Mesendoderm (in vitro differentiated cells): ENCODE data around the gene EIF1.

ENCODE experiments used
- DNase-seq: peaks from one replicate; pipeline ENCODE4 v3.0.0; 2013
- H2AK5ac ChIP-seq: 2 replicates; pipeline ENCODE4 v1.6.1; 2013; ENCODE audit warnings: low read length, inconsistent platforms
- H2BK120ac ChIP-seq: 2 replicates; pipeline ENCODE4 v1.6.1; 2013; ENCODE audit warnings: low read depth, mild to moderate bottlenecking, low read length, moderate library complexity, mixed read lengths
- H2BK15ac ChIP-seq: replicated peaks from 2 replicates; pipeline ENCODE4 v1.6.1; 2013; ENCODE audit warnings: low read depth, mild to moderate bottlenecking, moderate library complexity
- H2BK5ac ChIP-seq: 2 replicates; pipeline ENCODE4 v1.6.1; 2013; ENCODE audit warnings: low read length, inconsistent platforms
- H3K18ac ChIP-seq: 2 replicates; pipeline ENCODE4 v1.6.1; 2013; ENCODE audit warnings: mild to moderate bottlenecking, low read length, mixed read lengths
- H3K23ac ChIP-seq: one replicate; pipeline ENCODE4 v1.6.1; 2013; ENCODE audit warnings: low read length
- H3K27ac ChIP-seq: 2 replicates; pipeline ENCODE4 v1.5.1; 2013; ENCODE audit warnings: low read depth, mild to moderate bottlenecking, inconsistent platforms, low read length, moderate library complexity
- H3K27me3 ChIP-seq: 2 replicates; pipeline ENCODE4 v1.6.1; 2013; ENCODE audit warnings: low read length, control low read depth, mild to moderate bottlenecking, inconsistent platforms; ENCODE audit not compliant: insufficient read depth, poor library complexity
- H3K36me3 ChIP-seq: 2 replicates; pipeline ENCODE4 v1.6.1; 2013; ENCODE audit warnings: low read length, inconsistent platforms; ENCODE audit not compliant: control insufficient read depth, insufficient read depth
- H3K4ac ChIP-seq: one replicate; pipeline ENCODE4 v1.6.1; 2013; ENCODE audit warnings: low read depth, mild to moderate bottlenecking, low read length, moderate library complexity
- H3K4me1 ChIP-seq: 2 replicates; pipeline ENCODE4 v1.6.1; 2013; ENCODE audit warnings: low read depth, low read length, inconsistent platforms; ENCODE audit not compliant: control insufficient read depth
- H3K4me2 ChIP-seq: 2 replicates; pipeline ENCODE4 v1.6.1; 2013; ENCODE audit warnings: low read length
- H3K4me3 ChIP-seq: 2 replicates; pipeline ENCODE4 v1.5.1; 2013; ENCODE audit warnings: mild to moderate bottlenecking, low read length
- H3K56ac ChIP-seq: one replicate; pipeline ENCODE4 v1.6.1; 2013; ENCODE audit warnings: low read length
- H3K79me1 ChIP-seq: 2 replicates; pipeline ENCODE4 v1.6.1; 2013; ENCODE audit warnings: low read length, inconsistent platforms
- H3K79me2 ChIP-seq: 2 replicates; pipeline ENCODE4 v1.6.1; 2013; ENCODE audit warnings: mild to moderate bottlenecking, low read length; ENCODE audit not compliant: control insufficient read depth, insufficient read depth
- H3K9ac ChIP-seq: 2 replicates; pipeline ENCODE4 v1.6.1; 2013; ENCODE audit warnings: low read length, inconsistent platforms
- H4K5ac ChIP-seq: one replicate; pipeline ENCODE4 v1.6.1; 2013; ENCODE audit warnings: low read length
- H4K8ac ChIP-seq: one replicate; pipeline ENCODE4 v1.6.1; 2013; ENCODE audit warnings: low read depth, mild to moderate bottlenecking, control low read depth, low read length, moderate library complexity
- WGBS: extraction: QIAGEN DNeasy Blood & Tissue Kit; methylation state at CpG from one replicate; pipeline ENCODE4 v1.1.7; 2013; ENCODE audit warnings: low lambda C conversion rate, missing lambda C conversion rate; ENCODE audit not compliant: insufficient coverage; ENCODE audit errors: extremely low coverage; 5-methylcytosine and 5-hydroxymethylcytosine counted together

EIF1 gene

DNA sequence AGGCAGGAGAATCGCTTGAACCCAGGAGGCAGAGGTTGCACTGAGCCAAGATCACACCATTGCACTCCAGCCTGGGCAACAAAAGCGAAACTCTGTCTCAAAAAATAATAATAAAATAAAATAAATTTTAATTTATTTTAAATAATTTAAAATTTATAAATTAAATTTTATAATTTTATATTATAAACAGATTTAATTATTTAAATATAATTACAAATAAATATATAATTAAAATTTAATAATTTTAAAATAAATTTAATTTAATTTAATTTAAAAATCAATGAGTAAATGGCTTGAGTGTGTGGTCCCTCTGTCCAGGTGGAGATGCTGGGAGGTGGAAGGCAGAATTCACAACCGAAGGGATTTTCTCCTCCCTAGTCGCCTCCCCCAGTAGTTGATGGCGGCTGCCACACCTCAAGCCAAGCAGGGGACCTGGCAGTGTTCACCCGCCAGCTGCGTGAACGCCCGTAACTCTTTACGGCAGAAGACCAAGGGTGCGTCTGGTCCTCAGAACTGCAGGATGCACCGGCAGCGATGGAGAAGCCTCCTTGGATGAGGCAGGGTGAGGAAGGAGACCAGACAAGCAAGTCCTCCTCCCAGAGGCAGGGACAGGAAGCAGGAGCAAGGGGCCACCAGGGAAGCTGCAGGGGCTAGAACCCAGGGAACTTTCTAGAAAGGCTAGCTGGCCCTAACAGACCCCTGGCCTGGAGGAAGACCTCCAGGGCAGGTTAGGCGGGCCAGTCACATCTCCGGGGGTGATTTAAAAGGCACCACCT is 41.5 kb upstream of the EIF1 start:
- no peak overlapping the region for H2AK5ac ChIP-seq
- no peak overlapping the region for H4K5ac ChIP-seq
- H2BK15ac ChIP-seq: no peak overlapping the region
- H3K79me1 ChIP-seq: no peaks in the 10 kb centered on the region
- H3K4me1 ChIP-seq: no peaks in the 10 kb centered on the region
- H3K4ac ChIP-seq: no peak overlapping the region
- no peak overlapping the region for H3K23ac ChIP-seq
- H3K36me3 ChIP-seq: no peaks in the 10 kb centered on the region
- H4K8ac ChIP-seq: no peak overlapping the region
- no peak overlapping the region for H3K9ac ChIP-seq
- no peaks in the 10 kb centered on the region for H3K79me2 ChIP-seq
- WGBS: no CpG with 5 or more reads among the region's 15 CpGs
- no peak overlapping the region for H3K56ac ChIP-seq
- no peak overlapping the region for H3K4me2 ChIP-seq
- peak; percentile 51 for DNase-seq
- no peak overlapping the region for H2BK5ac ChIP-seq
- H3K18ac ChIP-seq: no peak overlapping the region
- H3K27me3 ChIP-seq: no peaks in the 10 kb centered on the region
- H2BK120ac ChIP-seq: no peak overlapping the region
- H3K4me3 ChIP-seq: no peak overlapping the region
- no peak overlapping the region for H3K27ac ChIP-seq

GRCh38 chr17:41647940-41648410 is 40.7 kb upstream of the EIF1 start:
- no peak overlapping the region for H3K27ac ChIP-seq

GRCh38 chr17:41648411-41649195 is 40.1 kb upstream of the EIF1 start:
- Histone ChIP-seq H4K5ac (no peak overlapping the region), H3K36me3 (no peaks in the 10 kb centered on the region), H3K18ac (no peak overlapping the region), H3K4me1 (no peaks in the 10 kb centered on the region), H3K79me2 (no peaks in the 10 kb centered on the region), H3K27ac (no peak overlapping the region), H2BK5ac (no peak overlapping the region), H3K23ac (no peak overlapping the region), H3K27me3 (no peaks in the 10 kb centered on the region), H3K79me1 (no peaks in the 10 kb centered on the region), H3K9ac (peak overlapping the region; percentile 46), H2BK15ac (no peak overlapping the region), H2BK120ac (no peak overlapping the region), H3K56ac (peak overlapping the region; percentile 85), H3K4me3 (no peak overlapping the region), H3K4me2 (peak overlapping the region; percentile 2), H3K4ac (no peak overlapping the region), H2AK5ac (no peak overlapping the region), H4K8ac (no peak overlapping the region)
- DNase-seq: peak; percentile 88
- WGBS: no CpG with 5 or more reads among the region's 39 CpGs

More at GRCh38 chr17:41647940-41648410, 40.7 kb upstream of the EIF1 start:
- H4K8ac ChIP-seq: no peak overlapping the region
- no peak overlapping the region for H4K5ac ChIP-seq
- no peak overlapping the region for H3K18ac ChIP-seq
- no CpG with 5 or more reads among the region's 22 CpGs for WGBS
- H2BK15ac ChIP-seq: no peak overlapping the region
- no peak overlapping the region for H3K4me3 ChIP-seq
- H3K4me2 ChIP-seq: peak overlapping the region; percentile 2
- no peaks in the 10 kb centered on the region for H3K4me1 ChIP-seq
- H2AK5ac ChIP-seq: no peak overlapping the region
- no peaks in the 10 kb centered on the region for H3K79me1 ChIP-seq
- no peak overlapping the region for H3K4ac ChIP-seq
- H3K56ac ChIP-seq: peak overlapping the region; percentile 85
- H3K23ac ChIP-seq: no peak overlapping the region
- no peaks in the 10 kb centered on the region for H3K27me3 ChIP-seq
- no peaks in the 10 kb centered on the region for H3K36me3 ChIP-seq
- H3K79me2 ChIP-seq: no peaks in the 10 kb centered on the region
- peak; percentile 92 for DNase-seq
- peak overlapping the region; percentile 46 for H3K9ac ChIP-seq
- no peak overlapping the region for H2BK120ac ChIP-seq
- H2BK5ac ChIP-seq: no peak overlapping the region

DNA sequence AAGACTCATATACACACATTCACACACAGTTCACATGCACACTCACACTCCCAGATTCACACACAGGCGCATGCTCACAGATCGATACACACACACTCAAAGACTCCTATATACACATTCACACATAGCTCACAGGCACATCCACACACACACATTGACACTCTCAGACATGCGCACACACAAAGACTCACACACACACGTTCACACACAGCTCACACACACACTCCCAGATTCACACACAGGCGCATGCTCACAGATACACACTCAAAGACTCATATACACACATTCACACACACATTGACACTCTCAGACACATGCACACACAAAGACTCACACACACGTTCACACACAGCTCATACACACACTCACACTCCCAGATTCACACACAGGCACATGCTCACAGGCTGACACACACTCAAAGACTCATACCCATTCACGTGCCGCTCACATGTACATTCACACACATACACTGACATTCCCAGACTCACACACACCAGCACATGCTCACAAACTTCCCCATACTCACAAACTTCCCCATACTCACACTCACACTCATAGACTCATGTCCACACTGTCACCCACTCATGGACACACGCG is 38.7 kb upstream of the EIF1 start:
- WGBS: 100% methylated on average over 2 of the region's 10 CpGs
- no peak overlapping the region for H2BK15ac ChIP-seq
- no peak overlapping the region for H3K27ac ChIP-seq
- H3K27me3 ChIP-seq: no peaks in the 10 kb centered on the region
- H3K23ac ChIP-seq: no peak overlapping the region
- H4K8ac ChIP-seq: no peak overlapping the region
- no peaks in the 10 kb centered on the region for H3K36me3 ChIP-seq
- H2BK120ac ChIP-seq: no peak overlapping the region
- no peak overlapping the region for H2BK5ac ChIP-seq
- no peak for DNase-seq
- H3K56ac ChIP-seq: no peak overlapping the region
- H3K4ac ChIP-seq: no peak overlapping the region
- no peak overlapping the region for H2AK5ac ChIP-seq
- no peak overlapping the region for H3K18ac ChIP-seq
- H3K4me2 ChIP-seq: no peak overlapping the region
- H3K79me2 ChIP-seq: no peaks in the 10 kb centered on the region
- H4K5ac ChIP-seq: no peak overlapping the region
- no peak overlapping the region for H3K4me3 ChIP-seq
- H3K4me1 ChIP-seq: no peaks in the 10 kb centered on the region
- H3K9ac ChIP-seq: no peak overlapping the region
- no peaks in the 10 kb centered on the region for H3K79me1 ChIP-seq

GRCh38 chr17:41650794-41651624 is 37.7 kb upstream of the EIF1 start:
- no peaks in the 10 kb centered on the region for H3K4me1 ChIP-seq
- no peak overlapping the region for H3K4me3 ChIP-seq
- no peak for DNase-seq
- H4K8ac ChIP-seq: no peak overlapping the region
- no peak overlapping the region for H3K18ac ChIP-seq
- H3K23ac ChIP-seq: no peak overlapping the region
- H3K27me3 ChIP-seq: no peaks in the 10 kb centered on the region
- WGBS: no CpG with 5 or more reads among the region's 15 CpGs
- H3K4ac ChIP-seq: no peak overlapping the region
- no peak overlapping the region for H3K4me2 ChIP-seq
- H2BK5ac ChIP-seq: no peak overlapping the region
- no peaks in the 10 kb centered on the region for H3K79me1 ChIP-seq
- no peak overlapping the region for H3K27ac ChIP-seq
- H4K5ac ChIP-seq: no peak overlapping the region
- no peak overlapping the region for H3K9ac ChIP-seq
- no peak overlapping the region for H2AK5ac ChIP-seq
- H3K79me2 ChIP-seq: no peaks in the 10 kb centered on the region
- no peak overlapping the region for H2BK15ac ChIP-seq
- H3K56ac ChIP-seq: no peak overlapping the region
- no peak overlapping the region for H2BK120ac ChIP-seq
- H3K36me3 ChIP-seq: no peaks in the 10 kb centered on the region
